ENCODE results near the gene FNDC8.
A peak's percentile ranks its signal among the peaks of the same experiment; 100 is the strongest.
"Not testable (repeated sequence)": the region's sequence is repeated elsewhere in the genome, so short reads cannot be mapped to it uniquely, and the experiment has no call there.

Gene FNDC8

GRCh38 chr17:35095741-35096140 is 25.7 kb upstream of the FNDC8 start:
- DNase-seq (ENCODE audit: low spot score): no peak

DNA sequence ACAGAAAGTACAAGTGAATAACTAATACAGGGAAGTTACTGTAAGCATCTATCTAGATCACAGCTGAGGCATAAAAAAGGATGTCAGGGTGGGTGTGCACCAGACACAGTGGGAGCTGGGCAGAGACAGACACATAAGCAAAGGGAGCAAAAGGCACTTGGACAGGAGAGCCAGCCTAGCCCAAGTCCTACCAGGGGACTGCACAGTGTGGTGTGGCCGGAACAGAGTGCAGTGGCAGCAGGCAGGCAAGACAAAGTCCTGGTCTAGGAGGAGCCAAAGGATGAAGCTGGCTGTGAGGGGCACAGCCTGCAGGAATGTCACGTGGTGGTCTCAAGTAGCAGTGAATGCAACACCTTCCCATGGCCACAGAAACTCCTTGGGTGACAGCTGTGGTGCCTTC is 23.6 kb upstream of the FNDC8 start:
- DNase-seq (ENCODE audit: low spot score): no peak

DNA sequence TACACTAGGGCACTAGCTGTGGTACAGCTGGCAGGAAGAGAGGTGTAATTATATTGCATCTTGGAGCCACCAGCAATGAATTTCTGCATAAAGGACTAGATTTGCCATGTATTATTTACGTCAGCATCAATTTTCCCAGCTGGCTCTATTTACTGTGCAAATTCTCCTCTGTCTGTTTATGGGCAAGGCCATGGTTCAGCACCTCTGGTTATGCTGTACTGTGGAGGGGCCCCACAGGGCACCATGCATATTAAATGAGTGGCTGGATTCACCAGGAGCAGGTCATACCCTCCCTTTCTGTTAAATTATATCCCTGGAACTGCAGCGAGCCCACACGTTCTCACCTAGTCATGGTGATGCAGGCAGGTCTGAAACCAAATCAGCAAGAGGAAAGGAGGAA is 21.5 kb upstream of the FNDC8 start:
- no peak for DNase-seq (ENCODE audit: low spot score)

GRCh38 chr17:35101036-35101435 is 20.4 kb upstream of the FNDC8 start:
- no peak for DNase-seq (ENCODE audit: low spot score)

DNA sequence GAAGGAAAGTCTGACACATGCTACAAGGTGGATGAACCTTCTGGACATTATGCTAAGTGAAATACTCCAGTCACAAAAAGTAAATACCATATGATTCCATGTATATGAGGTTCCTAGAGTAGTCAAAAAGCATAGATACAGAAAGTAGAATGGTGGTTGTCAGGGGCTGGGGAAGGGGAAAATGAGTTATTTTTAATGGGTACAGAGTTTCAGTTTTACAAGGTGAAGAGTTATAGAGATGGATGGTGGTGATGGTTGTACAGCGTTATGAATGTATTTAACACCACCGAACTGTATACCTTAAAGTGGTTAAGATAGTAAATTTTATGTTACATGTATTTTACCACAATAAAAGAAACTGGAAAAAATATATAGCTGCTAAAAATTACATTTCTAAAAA is 19.7 kb upstream of the FNDC8 start:
- DNase-seq (ENCODE audit: low spot score): no peak

DNA sequence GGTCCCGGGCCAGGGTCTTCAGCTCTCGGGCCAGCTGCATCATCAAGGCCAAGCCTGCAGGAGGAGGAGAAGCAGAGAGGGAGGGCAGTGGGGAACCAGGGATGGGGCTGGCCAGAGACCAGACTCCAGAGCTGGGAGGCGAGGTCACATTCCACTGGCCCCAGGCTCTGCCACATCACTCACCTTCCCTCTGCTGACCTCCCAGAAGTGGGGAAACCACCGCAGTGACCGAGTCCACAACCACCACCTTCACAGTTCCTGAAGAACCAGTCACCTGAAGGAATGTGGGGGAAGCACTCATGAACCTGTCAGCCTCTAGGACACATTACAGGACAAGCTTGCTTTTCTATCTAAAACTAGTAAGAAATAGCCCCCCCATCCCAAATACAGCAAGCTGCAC is 18.1 kb upstream of the FNDC8 start:
- DNase-seq (ENCODE audit: low spot score): no peak

- no peak for DNase-seq (ENCODE audit: low spot score)
Measured at GRCh38 chr17:35104844-35105450, 16.5 kb upstream of the FNDC8 start.

DNA sequence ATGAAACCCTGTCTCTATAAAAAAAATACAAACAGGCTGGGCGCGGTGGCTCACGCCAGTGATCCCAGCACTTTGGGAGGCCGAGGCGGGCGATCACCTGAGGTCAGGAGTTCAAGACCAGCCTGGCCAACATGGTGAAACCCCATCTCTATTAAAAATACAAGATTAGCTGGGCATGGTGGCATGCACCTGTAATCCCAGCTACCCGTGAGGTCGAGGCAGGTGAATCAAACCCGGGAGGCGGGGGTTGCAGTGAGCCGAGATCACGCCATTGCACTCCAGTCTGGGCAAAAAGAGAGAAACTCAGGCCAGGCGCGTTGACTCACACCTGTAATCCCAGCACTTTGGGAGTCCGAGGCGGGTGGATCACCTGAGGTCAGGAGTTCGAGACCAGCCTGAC is 10.6 kb upstream of the FNDC8 start:
- not testable (repeated sequence) for DNase-seq (ENCODE audit: low spot score)

- DNase-seq (ENCODE audit: low spot score): no peak
Measured at GRCh38 chr17:35116845-35117244, 4.6 kb upstream of the FNDC8 start.

DNA sequence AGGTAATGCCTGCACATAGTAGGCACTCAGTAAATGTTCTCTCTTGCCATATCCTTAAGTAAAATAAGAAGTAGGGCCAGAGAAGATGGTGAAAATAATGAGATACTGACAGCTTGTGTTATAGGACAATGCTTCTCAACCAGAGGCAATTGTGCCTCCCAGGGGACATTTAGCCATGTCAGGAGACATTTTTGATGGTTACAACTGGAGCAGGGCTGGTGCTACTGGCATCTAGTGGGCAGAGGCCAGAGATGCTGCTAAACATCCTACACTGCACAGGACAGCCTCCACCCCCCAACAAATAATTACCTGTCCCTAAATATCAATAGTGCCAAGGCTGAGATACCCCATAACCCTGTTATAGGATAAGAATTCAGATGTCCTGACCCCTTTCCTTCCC is 3.4 kb upstream of the FNDC8 start:
- DNase-seq (ENCODE audit: low spot score): no peak

- peak; percentile 81 for DNase-seq (ENCODE audit: low spot score)
Measured at GRCh38 chr17:35119370-35120165, 1.8 kb upstream of the FNDC8 start, which contains the start of gene RAD51D. Gene RAD51D, minus strand, starts transcription at chr17:35119860. Its CDS starts 247 bp downstream, at chr17:35119613.

DNA sequence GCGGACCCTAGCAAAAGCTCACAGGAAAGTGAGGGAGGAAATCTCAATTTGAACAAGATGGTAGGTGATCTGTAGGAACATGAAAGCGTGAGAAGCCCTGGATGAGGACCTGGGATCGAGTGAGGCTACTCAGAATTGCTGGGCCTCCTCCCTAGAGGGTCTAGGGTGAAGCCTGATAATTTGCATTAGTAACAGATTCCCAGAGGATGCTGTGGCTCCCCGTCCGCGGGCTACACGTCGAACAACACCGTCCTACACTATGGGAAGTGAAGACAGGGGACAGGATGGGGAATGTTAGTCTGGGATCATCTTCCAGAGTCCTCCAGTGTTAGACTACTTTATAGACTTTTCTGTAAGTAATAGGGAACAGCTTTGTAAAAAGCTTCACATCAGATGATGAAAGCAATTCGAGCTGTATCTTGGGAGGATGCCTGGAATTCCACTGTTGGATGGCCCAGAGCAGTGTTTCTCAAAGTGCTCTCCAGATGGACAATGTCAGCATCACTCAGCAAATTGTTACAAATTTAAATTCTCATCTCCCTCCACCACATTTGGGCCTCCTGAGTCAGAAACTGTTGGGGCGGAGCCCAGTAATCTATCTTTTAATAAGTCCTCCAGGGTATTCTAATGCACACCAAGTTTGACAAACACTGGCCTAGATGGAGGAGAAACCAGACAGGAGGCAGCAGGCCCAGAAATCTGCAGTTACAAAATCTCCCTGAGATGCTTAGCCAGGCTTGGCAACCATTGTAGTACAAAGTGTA is 6.5 kb downstream of the FNDC8 start:
- no peak for DNase-seq (ENCODE audit: low spot score)

- no peak for DNase-seq (ENCODE audit: low spot score)
Measured at GRCh38 chr17:35129154-35129972, 7.9 kb downstream of the FNDC8 start.

DNA sequence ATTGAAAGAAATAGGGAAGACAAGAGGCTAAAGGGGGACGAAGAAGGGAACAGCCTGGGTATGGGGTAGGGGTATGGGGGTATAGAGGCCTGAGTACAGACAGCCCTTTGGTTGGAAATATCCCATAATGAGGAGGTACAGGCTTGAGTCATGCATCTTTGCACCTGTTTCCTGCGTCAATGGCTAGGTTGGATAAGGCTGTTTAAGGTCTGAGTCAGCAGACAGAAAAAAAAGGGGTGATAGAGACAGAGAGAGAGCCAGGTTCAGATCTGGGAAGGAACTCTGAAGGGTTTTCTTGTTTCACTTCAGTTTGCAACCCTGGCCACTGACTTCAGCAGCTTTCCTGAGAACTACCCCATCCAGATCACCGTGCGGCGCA is 8.5 kb downstream of the FNDC8 start:
- DNase-seq (ENCODE audit: low spot score): no peak

GRCh38 chr17:35130392-35130791 is 9.0 kb downstream of the FNDC8 start:
- DNase-seq (ENCODE audit: low spot score): no peak

DNA sequence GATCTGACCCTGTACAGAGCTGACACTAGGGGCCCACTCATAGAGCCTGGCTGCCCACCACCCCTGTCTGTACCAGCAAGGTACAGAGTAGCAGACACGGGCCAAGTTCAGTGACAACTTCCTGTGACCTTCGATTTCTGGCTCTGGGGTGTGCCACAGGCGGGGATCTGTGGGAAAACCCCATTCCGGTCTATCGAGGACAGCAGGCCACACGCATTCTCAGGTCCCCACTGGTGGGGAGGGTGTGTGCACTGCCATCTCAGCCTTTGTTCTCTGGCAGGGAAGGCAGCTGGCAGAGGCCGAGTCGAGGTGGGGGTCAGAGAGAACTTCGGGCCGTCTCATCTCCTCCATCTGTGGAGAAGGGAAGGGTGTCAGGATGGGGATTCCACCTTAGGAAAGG is 10.7 kb downstream of the FNDC8 start:
- no peak for DNase-seq (ENCODE audit: low spot score)

DNA sequence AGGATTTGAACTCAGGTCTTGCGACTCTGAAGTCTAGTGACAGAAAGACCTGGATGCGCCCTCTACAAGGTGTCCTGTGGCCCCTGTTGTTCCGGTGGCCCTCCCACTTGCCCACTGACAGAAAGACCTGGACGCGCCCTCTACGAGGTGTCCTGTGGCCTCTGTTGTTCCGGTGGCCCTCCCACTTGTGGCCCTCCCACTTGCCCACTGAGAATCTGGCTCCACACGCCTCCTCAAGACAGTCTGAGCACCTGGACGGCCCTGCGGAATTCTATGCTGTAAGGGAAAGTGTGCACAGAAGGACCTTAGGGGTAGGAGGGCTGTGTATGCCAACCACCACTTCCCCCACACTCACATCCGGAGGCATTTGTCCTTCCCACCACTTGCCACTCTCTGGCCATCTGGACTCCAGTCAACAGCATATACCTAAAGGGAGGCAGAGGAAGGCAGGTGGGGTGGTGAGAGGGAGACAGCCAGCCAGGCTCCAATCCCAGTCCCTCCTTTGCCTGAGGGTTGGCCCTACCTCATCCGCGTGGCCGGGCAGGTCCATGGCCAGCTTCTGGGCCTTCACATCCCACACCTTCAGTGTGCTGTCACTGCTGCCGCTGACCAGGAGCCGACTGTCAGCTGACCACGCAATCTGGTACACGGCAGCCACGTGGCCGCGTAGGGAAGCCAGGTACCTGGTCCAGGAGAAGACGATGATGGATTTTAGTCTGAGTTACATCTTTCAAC is 11.6 kb downstream of the FNDC8 start:
- DNase-seq (ENCODE audit: low spot score): no peak

DNA sequence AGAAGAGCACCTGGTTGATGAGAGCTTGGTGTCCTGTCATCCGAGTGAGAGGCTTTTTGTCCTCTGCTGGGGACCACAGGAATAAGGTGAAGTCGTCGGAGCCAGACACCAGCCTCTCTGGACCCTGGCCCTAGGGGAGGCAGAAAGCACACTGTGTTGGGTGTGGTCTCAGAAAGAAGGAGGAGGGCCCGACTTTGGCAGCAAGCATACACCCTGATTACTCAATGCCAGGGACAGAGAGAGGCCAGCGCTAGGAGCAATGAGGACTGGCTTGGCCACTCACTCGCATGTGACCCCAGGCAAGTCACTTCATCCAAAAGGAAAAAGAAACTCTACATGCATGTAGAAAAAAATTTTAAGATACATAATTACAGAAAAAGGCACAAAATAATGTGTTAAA is 13.9 kb downstream of the FNDC8 start:
- no peak for DNase-seq (ENCODE audit: low spot score)

DNA sequence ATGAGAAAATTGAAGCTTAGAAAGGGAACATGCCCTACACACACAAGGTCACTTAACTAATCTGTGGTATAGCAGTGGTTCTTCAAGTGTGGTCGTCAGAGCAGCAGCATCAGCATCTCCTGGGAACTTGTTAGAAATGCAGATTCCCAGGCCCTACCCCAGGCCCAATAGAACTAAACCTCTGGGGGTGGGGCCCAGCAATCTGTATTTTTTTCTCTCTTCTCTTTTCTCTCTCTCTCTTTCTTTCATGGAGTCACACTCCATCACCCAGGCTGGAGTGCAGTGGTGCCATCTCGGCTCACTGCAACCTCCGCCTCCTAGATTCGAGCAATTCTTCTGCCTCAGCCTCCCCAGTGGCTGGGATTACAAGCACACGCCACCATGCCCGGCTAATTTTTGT is 16.8 kb downstream of the FNDC8 start:
- DNase-seq (ENCODE audit: low spot score): no peak

- peak; percentile 84 for DNase-seq (ENCODE audit: low spot score)
Measured at GRCh38 chr17:35141681-35142466, 20.5 kb downstream of the FNDC8 start, which contains the start of gene NLE1. Gene NLE1, minus strand, starts transcription at chr17:35142303. Its CDS starts 28 bp downstream, at chr17:35142275.

- no peak for DNase-seq (ENCODE audit: low spot score)
Measured at GRCh38 chr17:35142467-35142796, 21.0 kb downstream of the FNDC8 start.
